HAP-1 (cell line): Measurements from ENCODE around the gene KCNK7.

Experiments
- DNase-seq, 2 experiments: peaks; one replicate each; pipeline ENCODE4 v3.0.0-alpha.2; 2016 to 2020; ENCODE audit warnings: low spot score in 2 of 2
- H3K27me3 ChIP-seq: fragments of 250-450 bp; sonication (Bioruptor Pico); 2 replicates; pipeline ENCODE4 v1.5.1; 2020; ENCODE audit warnings: low read depth, mild to moderate bottlenecking, moderate library complexity
- H3K36me3 ChIP-seq: fragments of 250-450 bp; sonication (Bioruptor Pico); replicated peaks from 2 replicates; pipeline ENCODE4 v1.5.1; 2020; ENCODE audit warnings: mild to moderate bottlenecking
- H3K4me1 ChIP-seq: fragments of 250-450 bp; sonication (Bioruptor Pico); 2 replicates; pipeline ENCODE4 v1.5.1; 2020; ENCODE audit warnings: mild to moderate bottlenecking
- H3K4me3 ChIP-seq: fragments of 250-450 bp; sonication (Bioruptor Pico); 2 replicates; pipeline ENCODE4 v1.5.1; 2020; ENCODE audit warnings: mild to moderate bottlenecking, moderate library complexity
- H3K9me3 ChIP-seq: fragments of 250-450 bp; sonication (Bioruptor Pico); 2 replicates; pipeline ENCODE4 v1.5.1; 2020; ENCODE audit warnings: mild to moderate bottlenecking, moderate library complexity
- in situ Hi-C: fragments of 300-500 bp; cut with MboI; formaldehyde crosslinking; loops from 3 replicates; pipeline ENCODE4 v1.14.3; 2020; ENCODE audit warnings: low sequenced_read_pairs, inconsistent platforms, mixed read lengths

Gene KCNK7

DNA sequence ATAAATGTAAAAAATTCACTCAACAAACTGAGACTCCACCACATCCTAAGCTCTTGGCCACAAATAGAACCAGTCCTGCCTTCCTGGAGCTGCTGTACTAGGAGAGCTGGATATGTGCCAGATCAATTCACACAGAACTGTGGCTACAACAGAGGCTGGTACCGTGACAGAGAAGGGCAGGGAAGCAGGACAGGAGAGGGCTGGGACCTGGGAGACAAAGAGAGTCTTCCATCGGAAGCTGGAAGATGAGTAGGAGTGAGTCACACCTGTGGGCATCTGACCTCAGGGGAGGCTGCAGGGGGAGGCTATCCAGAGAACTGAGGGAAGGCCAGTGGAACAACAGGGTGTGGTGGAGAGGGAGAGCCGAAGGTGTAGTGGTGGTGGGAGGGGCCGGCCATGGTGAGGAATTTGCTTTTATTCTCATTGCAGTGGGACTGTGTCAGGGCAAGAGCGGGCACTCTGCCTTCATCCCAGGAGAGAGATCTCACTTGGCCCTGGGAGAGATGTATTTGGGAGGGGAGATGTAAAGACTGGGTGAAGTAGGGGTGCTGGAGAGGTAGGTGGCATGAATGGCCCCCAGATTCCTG is 35.6 kb downstream of the KCNK7 start:
- in situ Hi-C loops = no loop called here
- Histone ChIP-seq H3K27me3 (no peaks in the 10 kb centered on the region), H3K4me1 (peaks cover 17% of the 10 kb centered on the region), H3K4me3 (no peak overlapping the region), H3K36me3 (no peaks in the 10 kb centered on the region), H3K9me3 (no peaks in the 10 kb centered on the region)
- no peak for DNase-seq

DNA sequence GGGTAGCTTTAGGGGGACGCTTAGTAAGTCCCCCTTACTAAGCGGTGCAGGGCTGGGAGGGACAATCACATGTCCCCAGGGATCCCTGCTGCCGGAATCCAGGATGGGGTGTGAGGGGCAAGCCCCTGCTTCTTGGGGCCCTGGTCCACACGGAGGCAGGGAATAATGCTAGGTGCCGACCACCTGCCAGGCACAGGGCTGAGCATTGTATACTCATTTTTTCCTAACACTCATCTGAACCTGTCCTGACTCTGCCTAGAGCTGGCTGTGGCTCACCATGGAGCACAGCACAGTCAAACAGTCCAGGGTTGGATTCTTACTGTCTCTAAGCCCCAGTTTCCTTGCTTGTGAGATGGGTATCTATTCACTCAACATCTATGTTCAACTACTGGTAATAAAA is 36.1 kb downstream of the KCNK7 start:
- H3K4me3 ChIP-seq = no peak overlapping the region
- no peaks in the 10 kb centered on the region for H3K27me3 ChIP-seq
- no peak for DNase-seq
- no peaks in the 10 kb centered on the region for H3K9me3 ChIP-seq
- peaks cover 17% of the 10 kb centered on the region for H3K4me1 ChIP-seq
- in situ Hi-C loops = no loop called here
- no peaks in the 10 kb centered on the region for H3K36me3 ChIP-seq

DNA sequence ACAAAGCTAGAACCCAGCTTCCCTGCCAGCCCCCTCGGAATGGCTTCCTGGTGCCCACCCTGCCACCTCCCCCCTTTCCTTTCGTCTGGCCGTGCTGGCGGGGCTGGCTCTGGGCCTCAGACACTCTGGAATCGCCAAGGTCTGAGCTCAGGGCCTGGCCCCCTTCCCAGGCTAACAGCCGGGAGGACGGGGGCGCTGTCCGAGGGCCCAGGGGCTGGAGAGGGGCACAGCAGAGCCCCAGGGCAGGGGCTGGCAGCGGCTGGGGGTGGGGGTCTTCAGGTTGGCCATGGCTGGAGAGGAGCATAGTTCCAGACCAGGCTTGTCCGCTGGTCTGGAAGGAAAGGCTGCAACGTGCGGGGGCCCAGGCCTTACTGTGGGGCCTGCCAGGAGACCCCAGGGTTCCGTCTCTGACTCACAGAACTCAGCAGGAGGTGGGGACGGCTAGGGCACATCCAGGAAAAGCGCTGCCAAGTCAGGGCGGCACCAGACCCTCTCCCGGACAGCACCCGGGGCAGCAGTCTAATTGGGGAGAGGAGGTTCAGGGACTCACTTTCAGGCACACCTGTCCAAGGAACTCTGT is 36.6 kb downstream of the KCNK7 start:
- Histone ChIP-seq H3K4me1 (peaks cover 17% of the 10 kb centered on the region), H3K9me3 (no peaks in the 10 kb centered on the region), H3K27me3 (no peaks in the 10 kb centered on the region), H3K36me3 (no peaks in the 10 kb centered on the region), H3K4me3 (peak overlapping the region; percentile 38)
- in situ Hi-C loops = no loop called here
- no peak for DNase-seq

DNA sequence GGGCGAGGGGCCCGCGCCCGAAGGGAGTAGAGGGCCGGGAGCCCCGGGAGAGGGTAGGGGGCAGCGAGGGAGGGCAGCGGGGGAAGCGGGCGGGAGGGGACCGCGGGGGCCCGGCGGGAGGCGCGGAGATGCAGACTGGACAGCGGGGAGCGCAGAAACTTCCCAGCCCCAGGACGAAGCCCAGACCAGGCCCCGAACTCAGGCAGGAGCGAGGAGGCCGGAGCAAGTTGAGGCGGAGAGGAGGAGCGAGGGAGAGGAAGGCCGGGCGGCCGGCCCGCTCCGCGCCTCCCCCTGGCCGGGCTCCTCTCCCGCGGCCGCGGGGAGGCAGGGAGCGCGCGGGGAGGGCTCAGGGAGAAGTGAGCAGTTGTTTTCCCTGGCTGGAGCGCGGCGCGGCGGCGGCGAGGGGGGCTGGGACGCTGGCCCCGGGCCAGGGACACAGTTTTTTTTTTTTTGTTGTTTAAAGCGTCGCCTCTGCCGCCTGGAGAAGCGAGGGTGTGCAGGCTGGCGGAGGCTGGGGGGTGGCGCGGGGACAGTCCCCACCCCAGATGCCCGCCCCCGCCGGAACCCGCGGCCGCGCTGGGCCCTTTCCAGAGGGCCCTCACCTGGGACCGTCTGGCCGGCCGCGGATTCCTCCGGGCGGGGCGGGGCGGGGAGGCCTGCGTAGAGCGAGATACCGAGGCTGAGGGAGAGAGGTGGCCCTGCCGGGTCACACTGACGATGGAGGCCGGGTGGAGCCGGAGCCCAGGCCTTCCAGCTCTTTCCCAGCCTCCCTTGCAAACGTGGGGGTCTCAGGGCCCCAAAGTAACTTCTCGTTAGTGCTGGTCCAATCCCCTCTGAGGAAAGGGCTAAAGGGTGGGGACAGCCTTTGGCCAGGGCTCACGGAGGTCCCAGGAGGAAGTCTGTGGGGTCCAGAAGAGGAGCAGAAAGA is 37.3 kb downstream of the KCNK7 start, which contains the start of gene LTBP3:
LTBP3 (minus strand) TSS at position 358 of the 928 bp plus-strand sequence. CDS start 400 bp downstream, outside the sequence.
- in situ Hi-C loops = no loop called here
- H3K4me1 ChIP-seq = peaks cover 17% of the 10 kb centered on the region

DNA sequence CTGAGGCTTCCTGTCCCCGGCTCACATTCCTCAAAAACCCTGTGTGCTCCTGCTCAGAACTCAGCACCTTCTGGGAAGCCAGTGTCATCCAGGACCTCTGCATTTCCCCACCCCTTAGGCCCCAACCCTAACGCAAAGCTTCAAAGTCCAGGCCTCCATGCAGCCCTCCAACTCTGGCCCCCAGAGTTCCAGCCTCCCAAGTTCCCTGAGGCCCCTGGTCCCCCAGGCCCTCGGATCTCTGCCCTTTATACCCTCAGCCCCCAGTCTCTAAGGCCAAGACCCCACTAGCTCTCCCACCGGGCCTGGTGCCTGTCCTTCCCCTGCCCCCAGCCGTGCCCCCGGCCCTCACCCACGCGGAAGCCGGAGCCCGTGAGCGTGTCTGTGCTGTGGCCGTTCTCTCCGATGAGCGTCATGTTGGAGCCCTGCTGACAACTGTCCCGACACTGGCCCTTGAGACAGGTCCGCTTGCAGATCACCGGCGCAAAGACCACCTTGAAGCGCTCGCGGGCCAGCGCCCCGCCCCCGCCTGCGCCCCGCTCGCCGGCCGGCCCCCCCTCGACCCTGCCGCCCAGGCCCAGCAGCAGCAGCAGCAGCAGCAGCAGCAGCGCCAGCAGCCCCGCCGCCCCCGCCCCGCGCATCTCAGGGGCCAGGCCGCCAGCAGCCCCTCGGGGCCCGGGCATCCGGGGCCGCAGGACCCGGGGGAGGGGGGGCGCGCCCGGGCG is 38.2 kb downstream of the KCNK7 start:
- peaks cover 17% of the 10 kb centered on the region for H3K4me1 ChIP-seq

More for the DNA sequence above, 37.3 kb downstream of the KCNK7 start, which contains the start of gene LTBP3:
- Histone ChIP-seq H3K27me3 (no peaks in the 10 kb centered on the region), H3K4me3 (peak within 1 kb of the TSS; percentile 42), H3K9me3 (no peaks in the 10 kb centered on the region), H3K36me3 (no peaks in the 10 kb centered on the region)
- DNase-seq = peak; percentile 42 to 81

DNA sequence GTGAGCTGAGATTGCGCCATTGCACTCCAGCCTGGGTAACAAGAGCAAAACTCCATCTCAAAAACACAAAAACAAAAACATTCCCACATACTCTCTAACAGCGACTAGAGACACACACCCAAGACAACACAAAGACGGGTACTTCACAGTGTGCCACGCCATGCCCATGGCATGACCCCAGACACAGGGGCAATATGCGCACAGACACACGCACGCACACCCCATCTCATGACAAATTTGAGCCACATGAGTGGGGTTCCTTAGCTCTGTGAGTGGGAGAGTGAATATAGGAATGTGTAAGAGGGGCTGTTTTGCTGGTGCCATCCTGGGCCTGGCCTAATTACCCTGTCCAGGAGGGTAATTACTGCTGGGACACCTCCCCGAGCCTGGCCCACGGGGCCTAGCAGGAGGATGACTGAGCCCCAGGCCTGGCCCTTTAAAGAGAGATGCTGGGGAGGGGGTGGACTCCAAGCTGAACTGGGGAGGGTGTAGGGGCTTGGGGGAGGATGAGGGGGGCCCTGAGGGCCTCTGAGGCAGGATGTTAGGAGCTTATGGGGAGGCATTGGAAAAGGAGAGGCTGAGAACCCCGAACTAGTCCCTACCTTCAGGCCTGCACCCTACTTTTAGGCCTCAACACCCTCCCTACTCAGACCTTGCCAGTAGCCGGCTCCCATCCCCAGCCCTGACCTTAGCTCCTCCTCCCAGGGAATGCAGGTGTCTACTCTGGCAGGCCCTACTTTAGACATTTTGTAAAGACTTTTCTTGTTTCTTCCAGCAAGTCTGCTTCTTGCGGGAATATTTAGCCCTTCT is 38.9 kb downstream of the KCNK7 start:
- Histone ChIP-seq H3K4me1 (peaks cover 17% of the 10 kb centered on the region), H3K4me3 (peak overlapping the region; percentile 42), H3K9me3 (no peaks in the 10 kb centered on the region), H3K36me3 (no peaks in the 10 kb centered on the region; the same call in none of the 2 replicates), H3K27me3 (no peaks in the 10 kb centered on the region)
- no peak for DNase-seq
- in situ Hi-C loops = no loop called here

More for the DNA sequence above, 38.2 kb downstream of the KCNK7 start:
- DNase-seq = no peak
- in situ Hi-C loops = no loop called here
- no peaks in the 10 kb centered on the region for H3K9me3 ChIP-seq
- H3K27me3 ChIP-seq = no peaks in the 10 kb centered on the region
- peak overlapping the region; percentile 42 for H3K4me3 ChIP-seq
- no peaks in the 10 kb centered on the region; the same call in 1 of the 2 replicates for H3K36me3 ChIP-seq

DNA sequence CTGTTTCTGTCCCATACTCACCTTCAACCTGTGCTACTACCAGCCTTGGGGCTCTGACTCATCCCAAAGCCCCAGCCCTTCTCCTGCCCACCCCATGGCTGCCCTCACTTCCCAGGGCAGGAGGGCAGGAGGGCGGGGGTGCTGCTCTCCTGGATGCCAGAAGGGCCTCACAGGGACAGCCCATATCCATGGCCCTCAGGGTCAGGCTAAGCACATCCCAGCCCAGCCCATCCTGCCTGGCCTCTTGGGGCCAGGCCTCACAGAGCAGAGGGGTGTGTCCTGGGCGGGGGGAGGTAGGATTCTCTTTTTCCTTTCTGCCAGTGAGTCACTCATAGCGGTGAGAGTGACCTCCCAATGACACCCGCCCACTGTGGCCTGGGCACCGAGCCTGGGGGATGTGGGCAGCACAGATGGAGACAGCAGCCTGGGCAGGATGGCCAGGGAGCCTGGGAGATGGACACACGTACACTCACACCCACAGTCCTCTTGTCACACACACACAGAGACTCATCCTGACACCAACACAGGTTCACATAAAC is 39.8 kb downstream of the KCNK7 start:
- no peak for DNase-seq
- peaks cover 17% of the 10 kb centered on the region for H3K4me1 ChIP-seq
- H3K27me3 ChIP-seq = no peaks in the 10 kb centered on the region
- H3K9me3 ChIP-seq = no peaks in the 10 kb centered on the region
- in situ Hi-C loops = no loop called here
- H3K4me3 ChIP-seq = no peak overlapping the region
- H3K36me3 ChIP-seq = no peaks in the 10 kb centered on the region; the same call in none of the 2 replicates

DNA sequence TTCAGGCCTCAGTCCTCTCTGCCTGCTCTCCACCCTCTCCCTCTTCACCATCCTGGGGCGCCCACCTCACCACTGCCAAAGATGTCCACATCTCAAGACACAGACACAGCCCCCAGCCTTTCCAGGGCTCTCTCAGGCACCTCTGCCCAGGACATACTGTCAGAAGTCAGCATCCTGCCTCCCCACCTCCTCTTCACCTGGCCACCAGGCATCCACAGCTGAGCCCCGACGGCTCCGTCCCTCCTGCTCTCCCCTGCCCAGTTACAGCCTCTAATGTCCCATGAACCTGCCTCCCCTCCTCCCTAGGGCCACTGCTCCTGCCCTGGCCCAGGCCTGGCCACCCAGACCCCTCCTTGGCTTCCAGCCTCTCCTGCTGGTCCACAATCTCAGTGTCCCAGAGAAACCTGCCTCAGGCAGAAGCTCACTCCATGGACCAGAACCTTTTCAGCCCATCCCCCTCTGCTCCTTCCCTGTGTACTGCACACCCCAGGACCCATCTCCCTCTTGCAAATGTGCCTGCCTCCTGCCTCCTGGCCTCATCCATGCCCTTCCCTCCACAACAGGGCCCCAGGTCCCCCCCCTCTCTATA is 40.7 kb downstream of the KCNK7 start:
- no peak overlapping the region for H3K4me3 ChIP-seq
- peaks cover 14% of the 10 kb centered on the region for H3K4me1 ChIP-seq
- H3K9me3 ChIP-seq = no peaks in the 10 kb centered on the region
- no peak for DNase-seq
- H3K27me3 ChIP-seq = no peaks in the 10 kb centered on the region
- H3K36me3 ChIP-seq = peaks cover 2% of the 10 kb centered on the region
- in situ Hi-C loops = no loop called here

DNA sequence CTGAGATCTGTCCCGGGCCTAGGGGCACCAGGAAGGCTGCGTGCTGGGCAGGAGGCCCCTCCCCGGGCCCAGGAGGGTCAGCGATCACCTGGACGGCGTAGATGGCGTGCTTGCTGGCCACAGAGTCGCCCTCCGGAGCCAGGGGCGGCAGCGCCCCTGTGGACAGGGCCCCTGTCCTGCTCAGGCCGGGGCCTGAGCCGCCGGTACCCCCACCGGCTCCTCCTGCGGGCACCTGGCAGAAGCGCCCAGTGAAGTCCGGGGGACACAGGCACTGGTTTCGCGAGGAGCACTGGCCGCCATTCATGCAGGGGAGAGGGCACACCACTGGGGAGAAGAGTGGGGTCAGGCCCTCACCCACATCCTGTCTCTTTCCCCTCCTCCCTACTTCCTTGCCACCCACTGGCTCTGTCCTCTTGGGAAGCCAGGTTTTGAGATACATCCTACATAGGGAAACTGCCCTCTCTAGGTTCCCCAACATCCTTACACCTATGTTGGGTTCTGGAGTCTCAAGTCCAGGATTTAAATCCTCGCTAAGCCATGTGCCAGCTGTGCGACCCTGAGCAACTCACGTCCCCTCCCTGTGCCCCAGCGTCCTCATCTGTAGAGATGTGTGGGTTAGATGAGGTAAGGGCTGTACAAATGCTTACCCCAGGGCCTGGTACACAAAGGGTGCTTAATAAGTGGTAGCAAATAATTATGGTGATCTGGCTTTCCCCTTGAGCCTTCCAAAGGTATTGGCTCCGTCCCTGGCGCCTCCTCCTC is 41.4 kb downstream of the KCNK7 start:
- Histone ChIP-seq H3K36me3 (peaks cover 4% of the 10 kb centered on the region), H3K4me3 (no peak overlapping the region), H3K4me1 (peaks cover 14% of the 10 kb centered on the region), H3K9me3 (no peaks in the 10 kb centered on the region), H3K27me3 (no peaks in the 10 kb centered on the region)
- in situ Hi-C loops = no loop called here
- DNase-seq = no peak

DNA sequence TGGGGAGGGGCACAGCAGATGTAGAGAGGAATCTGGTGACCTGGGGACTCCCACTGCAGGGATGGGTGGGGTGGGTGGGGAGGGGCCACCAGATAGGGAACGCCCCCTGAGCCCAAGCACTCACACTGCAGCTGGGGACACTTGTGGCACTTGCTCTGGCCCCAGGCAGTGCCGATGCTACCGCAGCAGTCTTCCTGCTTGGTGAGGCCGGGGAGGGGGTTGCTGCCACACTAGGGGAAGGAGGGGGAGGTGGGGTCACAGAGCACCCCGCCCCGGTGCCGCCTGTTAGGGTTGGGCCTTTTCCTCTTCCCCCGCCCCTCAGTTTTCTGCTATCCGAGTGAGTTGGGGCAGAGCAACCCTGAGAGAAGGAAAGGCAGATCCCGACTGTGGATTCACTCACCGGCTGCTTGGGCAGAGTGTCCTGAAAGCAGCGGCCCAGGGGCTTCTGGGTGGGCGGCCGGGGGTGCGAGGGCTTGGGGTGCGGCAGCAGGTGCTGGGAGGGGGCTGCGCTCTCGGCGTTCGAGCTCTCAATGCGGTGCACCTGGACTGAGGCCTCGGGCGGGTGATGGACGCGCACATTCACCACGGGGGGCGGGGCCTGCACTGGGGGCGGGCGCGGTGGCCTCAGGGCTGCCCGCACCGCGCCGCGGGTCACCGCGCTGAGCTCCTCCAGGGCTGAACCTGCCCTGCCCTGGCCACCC is 42.1 kb downstream of the KCNK7 start:
- in situ Hi-C loops = no loop called here
- Histone ChIP-seq H3K4me3 (no peak overlapping the region), H3K4me1 (peaks cover 9% of the 10 kb centered on the region; the same call in 1 of the 2 replicates), H3K36me3 (peaks cover 8% of the 10 kb centered on the region), H3K9me3 (no peaks in the 10 kb centered on the region), H3K27me3 (no peaks in the 10 kb centered on the region)
- no peak for DNase-seq

DNA sequence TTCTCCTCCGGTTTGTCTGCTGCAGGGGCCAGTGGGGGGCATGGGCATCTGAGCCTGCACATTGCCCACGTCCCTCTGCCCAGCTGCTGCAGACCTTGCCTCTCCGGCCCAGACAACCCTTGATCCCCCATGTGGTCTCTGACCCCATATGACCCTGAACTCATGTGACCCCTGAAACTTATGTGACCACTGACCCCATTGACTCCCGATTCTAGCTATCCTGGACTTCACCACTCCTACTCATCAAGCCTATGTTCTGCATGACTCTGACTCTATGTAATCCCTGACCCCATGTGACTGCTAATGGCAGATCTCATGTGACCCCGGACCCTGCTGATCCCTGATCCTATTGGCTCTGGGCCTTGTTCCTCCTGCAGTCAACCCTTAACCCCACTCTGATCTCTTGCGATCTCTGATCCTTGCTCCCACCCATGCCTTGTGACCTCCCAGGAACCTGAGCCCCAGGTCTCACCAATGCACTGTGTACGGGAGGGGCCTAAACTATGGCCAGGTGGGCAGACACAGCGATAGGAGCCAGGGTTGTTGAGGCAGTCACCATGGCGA is 43.1 kb downstream of the KCNK7 start:
- Histone ChIP-seq H3K4me1 (peaks cover 9% of the 10 kb centered on the region; the same call in 1 of the 2 replicates), H3K4me3 (no peak overlapping the region), H3K9me3 (no peaks in the 10 kb centered on the region), H3K36me3 (peaks cover 9% of the 10 kb centered on the region), H3K27me3 (no peaks in the 10 kb centered on the region)
- in situ Hi-C loops = no loop called here
- no peak for DNase-seq
